HCT116 (cell line): ENCODE results near the gene ERAP2. TPM values are rescaled to one million over a fixed set of nuclear protein-coding genes. Genes with fewer than 3 reads are reported as not detected.

Experiments
- ATAC-seq: fragments of 200-7000 bp; cut with Tn5 transposase; 2 replicates; pipeline ENCODE4 v1.9.1; 2020; ENCODE audit warnings: mild to moderate bottlenecking, moderate library complexity
- BruUV-seq: library from RNA; stranded (reverse); fragments of 400-500 nt; replicated peaks from 2 replicates; lab custom pipeline; 2021; lab: Mats Ljungman, UMichigan
- CTCF ChIA-PET: fragments of 300-600 bp; sonication (Branson Sonifier 250); formaldehyde crosslinking; loops from one replicate; lab custom pipeline; 2021; ENCODE audit warnings: antibody characterized with exemption; lab: Charles Lee
- POLR2A ChIA-PET: fragments of 300-600, 350-600 bp; sonication (Branson Sonifier 250); formaldehyde crosslinking; loops from one replicate; lab custom pipeline; 2021; ENCODE audit warnings: antibody characterized with exemption; lab: Charles Lee
- RAD21 ChIA-PET, 2 experiments: fragments of 300-600 bp; sonication (Branson Sonifier 250); formaldehyde crosslinking; loops; one replicate each; lab custom pipeline; 2023; ENCODE audit warnings: low total read pairs in 2 of 2; ENCODE audit not compliant: uncharacterized antibody in 2 of 2, unreplicated experiment in 2 of 2, low non-redundant PET in 1 of 2; lab: Charles Lee
- DNase-seq: peaks from one replicate; pipeline ENCODE4 v3.0.0-alpha.2; 2010; ENCODE audit warnings: low read depth, low spot score
- H2AFZ ChIP-seq: fragments of 200-600 bp; shearing (Covaris generic), sonication (generic); 2 replicates; pipeline ENCODE4 v1.6.1; 2017; ENCODE audit warnings: low read depth, mixed run types, mixed read lengths, antibody characterized with exemption, low read length; ENCODE audit not compliant: poor library complexity, severe bottlenecking
- H3K27ac ChIP-seq: 2 replicates; pipeline ENCODE4 v1.5.1; 2012; ENCODE audit warnings: low read depth, low read length
- H3K27me3 ChIP-seq: fragments of 200-600 bp; sonication (generic); 2 replicates; pipeline ENCODE4 v1.6.1; 2016; ENCODE audit warnings: mixed run types, low read length, mixed read lengths; ENCODE audit not compliant: insufficient read depth
- H3K36me3 ChIP-seq, 2 experiments: fragments of 200-500 bp in 1 of 2; fragments of 200-600 bp in 1 of 2; sonication (Bioruptor generic) in 1 of 2; sonication (generic) in 1 of 2; 2 replicates each; pipeline versions ENCODE4 v1.5.1 to v1.6.1; 2014 to 2016; ENCODE audit warnings: low read length in 2 of 2, inconsistent platforms in 1 of 2, mixed read lengths in 1 of 2, mixed run types in 1 of 2; ENCODE audit not compliant: insufficient read depth in 2 of 2, control insufficient read depth in 1 of 2
- H3K4me1 ChIP-seq, 2 experiments: fragments of 200-600 bp in 1 of 2; sonication (generic) in 1 of 2; 2 replicates each; pipeline versions ENCODE4 v1.5.1 to v1.6.1; 2012 to 2017; ENCODE audit warnings: low read length in 2 of 2, inconsistent platforms in 1 of 2, mild to moderate bottlenecking in 1 of 2, mixed read lengths in 1 of 2, mixed run types in 1 of 2, moderate library complexity in 1 of 2; ENCODE audit not compliant: insufficient read depth in 2 of 2, control insufficient read depth in 1 of 2
- H3K4me2 ChIP-seq: fragments of 200-600 bp; sonication (generic); 2 replicates; pipeline ENCODE4 v1.6.1; 2017; ENCODE audit warnings: mixed run types, low read length, mixed read lengths
- H3K4me3 ChIP-seq, 2 experiments: fragments of 200-600 bp in 1 of 2; sonication (generic) in 1 of 2; replicated peaks in 1 of 2; 2 replicates each; pipeline ENCODE4 v1.5.1; 2011 to 2016; ENCODE audit warnings: low read length in 2 of 2, control low read depth in 1 of 2, low read depth in 1 of 2, mild to moderate bottlenecking in 1 of 2, mixed read lengths in 1 of 2, mixed run types in 1 of 2
- H3K79me2 ChIP-seq: fragments of 200-600 bp; sonication (generic); 2 replicates; pipeline ENCODE4 v1.6.1; 2017; ENCODE audit warnings: mild to moderate bottlenecking, mixed run types, low read length, moderate library complexity, mixed read lengths; ENCODE audit not compliant: insufficient read depth
- H3K9ac ChIP-seq: fragments of 200-600 bp; sonication (generic); 2 replicates; pipeline ENCODE4 v1.6.1; 2016; ENCODE audit warnings: low read length, mixed read lengths
- H3K9me2 ChIP-seq: fragments of 200-600 bp; sonication (generic), shearing (Covaris generic); 2 replicates; pipeline ENCODE4 v1.6.1; 2017; ENCODE audit warnings: mixed run types, mild to moderate bottlenecking, moderate library complexity; ENCODE audit not compliant: insufficient read depth
- H3K9me3 ChIP-seq, 2 experiments: fragments of 200-500 bp in 1 of 2; fragments of 200-600 bp in 1 of 2; sonication (Bioruptor generic) in 1 of 2; sonication (generic) in 1 of 2; 2 replicates each; pipeline ENCODE4 v1.6.1; 2014 to 2017; ENCODE audit warnings: low read length in 2 of 2, mixed read lengths in 2 of 2, inconsistent platforms in 1 of 2, low read depth in 1 of 2, mild to moderate bottlenecking in 1 of 2, mixed run types in 1 of 2, moderate library complexity in 1 of 2; ENCODE audit not compliant: control insufficient read depth in 1 of 2, insufficient read depth in 1 of 2
- H4K20me1 ChIP-seq: fragments of 200-600 bp; sonication (generic), shearing (Covaris generic); 2 replicates; pipeline ENCODE4 v1.6.1; 2017; ENCODE audit warnings: mixed run types, mild to moderate bottlenecking, moderate library complexity; ENCODE audit not compliant: insufficient read depth
- ATF3 ChIP-seq: IDR thresholded peaks from 2 replicates; pipeline ENCODE4 v1.6.1; 2012
- CBX3 ChIP-seq: IDR thresholded peaks from 2 replicates; pipeline ENCODE4 v1.6.1; 2012; ENCODE audit warnings: low read depth
- CEBPB ChIP-seq: IDR thresholded peaks from 2 replicates; pipeline ENCODE4 v1.6.1; 2012; ENCODE audit warnings: low read depth
- CTCF ChIP-seq, 3 experiments: fragments of 200-600 bp in 1 of 3; sonication (generic) in 1 of 3; IDR thresholded peaks in 2 of 3; conservative IDR thresholded peaks in 1 of 3; 2 replicates each; pipeline ENCODE4 v1.5.1; 2012 to 2017; ENCODE audit warnings: low read depth in 2 of 3, low read length in 2 of 3, antibody characterized with exemption in 1 of 3, borderline replicate concordance in 1 of 3, control low read depth in 1 of 3, mild to moderate bottlenecking in 1 of 3, mixed read lengths in 1 of 3, mixed run types in 1 of 3, moderate library complexity in 1 of 3; ENCODE audit not compliant: insufficient read depth in 1 of 3
- EGR1 ChIP-seq: IDR thresholded peaks from 2 replicates; pipeline ENCODE4 v1.6.1; 2012; ENCODE audit warnings: low read depth
- EZH2phosphoT487 ChIP-seq: fragments of 200-600 bp; IDR thresholded peaks from 2 replicates; pipeline ENCODE4 v1.6.1; 2018; ENCODE audit warnings: antibody characterized with exemption, borderline replicate concordance
- FOSL1 ChIP-seq: IDR thresholded peaks from 2 replicates; pipeline ENCODE4 v1.6.1; 2012; ENCODE audit warnings: low read depth
- POLR2AphosphoS5 ChIP-seq: IDR thresholded peaks from 2 replicates; pipeline ENCODE4 v1.6.1; 2011; ENCODE audit warnings: mild to moderate bottlenecking, low read depth, low read length, moderate library complexity
- RAD21 ChIP-seq: IDR thresholded peaks from 2 replicates; pipeline ENCODE4 v1.6.1; 2012; ENCODE audit warnings: low read depth, mild to moderate bottlenecking
- SIN3A ChIP-seq: IDR thresholded peaks from 2 replicates; pipeline ENCODE4 v1.6.1; 2012; ENCODE audit warnings: low read depth
- ZFX ChIP-seq: fragments of 450-650 bp; IDR thresholded peaks from 2 replicates; pipeline ENCODE4 v1.6.1; 2017
- ZNF274 ChIP-seq: fragments of 200-500 bp; sonication (Bioruptor generic); IDR thresholded peaks from 2 replicates; pipeline ENCODE4 v1.6.1; 2014; ENCODE audit warnings: mild to moderate bottlenecking, low read depth, low read length, inconsistent platforms
- intact Hi-C: fragments of 100-400 bp; cut with micrococcal nuclease; formaldehyde crosslinking; loops from 2 replicates; pipeline ENCODE4 v1.10.0; 2022
- total RNA-seq: library from RNA; stranded (reverse); gene quantifications from one replicate; pipeline ENCODE4 v1.2.1, GENCODE V29; 2021; ENCODE audit not compliant: unreplicated experiment

Gene ERAP2
- total RNA-seq, 1 experiment from 2014 or later = 2.2 TPM

GRCh38 chr5:96905864-96906263 lies 29.6 kb downstream of the ERAP2 start:
- Histone ChIP-seq H3K36me3 (no peaks in the 10 kb centered on the region), H3K9me2 (no peaks in the 10 kb centered on the region), H4K20me1 (no peaks in the 10 kb centered on the region), H3K4me2 (no peak overlapping the region), H3K79me2 (no peaks in the 10 kb centered on the region), H3K4me3 (no peak overlapping the region)
- RAD21 ChIA-PET = no interaction called here
- ATAC-seq = no peak
- no TSS peak for BruUV-seq
- intact Hi-C loops = no loop called here
- TF ChIP-seq EGR1 = no peak
- no peak for TF ChIP-seq ATF3
- no peak for TF ChIP-seq CEBPB
- no peak for TF ChIP-seq ZNF274
- no peak for TF ChIP-seq EZH2phosphoT487
- TF ChIP-seq POLR2AphosphoS5 = no peak
- no peak for TF ChIP-seq SIN3A
- no peak for TF ChIP-seq ZFX
- no peak for TF ChIP-seq CBX3
- TF ChIP-seq FOSL1 = no peak
- no peak for TF ChIP-seq RAD21
- no peak for TF ChIP-seq CTCF (IDR thresholded peaks at IDR 0.05 in 2 of 3, conservative IDR thresholded peaks at IDR 0.05 in 1 of 3; ENCODE audit: borderline replicate concordance in 1 of 3, insufficient read depth in 1 of 3, low read depth in 2 of 3, low read length in 2 of 3)
- TF ChIP-seq, all 23 proteins: peak for 0
- no peak overlapping the region for H3K9ac ChIP-seq
- no peaks in the 10 kb centered on the region for H3K27me3 ChIP-seq
- H3K4me1 ChIP-seq = peaks cover 0 to 5% of the 10 kb centered on the region in 2 experiments; a peak in 1 of 4 replicates
- DNase-seq = no peak
- no peak overlapping the region for H3K27ac ChIP-seq
- CTCF ChIA-PET = no interaction called here
- H3K9me3 ChIP-seq = no peaks in the 10 kb centered on the region
- no peak overlapping the region for H2AFZ ChIP-seq
- POLR2A ChIA-PET = no interaction called here
